NCI-H2227 (cell line): Measurements from ENCODE around the gene POMT2.

ENCODE experiments used
- DNase-seq: peaks from one replicate; lab custom pipeline; 2025; ENCODE audit not compliant: unreplicated experiment; lab: John Stamatoyannopoulos, UW

The POMT2 gene

GRCh38 chr14:77268989-77269600 lies 51.6 kb downstream of the POMT2 start:
- DNase-seq, result no peak

- no peak for DNase-seq
These were observed 52.6 kb downstream of the POMT2 start for GRCh38 chr14:77267937-77268699.

GRCh38 chr14:77266336-77266735 lies 54.3 kb downstream of the POMT2 start:
- no peak for DNase-seq

GRCh38 chr14:77265561-77266335 lies 54.9 kb downstream of the POMT2 start:
- DNase-seq, result no peak

GRCh38 chr14:77265187-77265515 lies 55.5 kb downstream of the POMT2 start:
- no peak for DNase-seq

- no peak for DNase-seq
These were observed 56.1 kb downstream of the POMT2 start for GRCh38 chr14:77264466-77265186.

- DNase-seq, result no peak
These were observed 60.1 kb downstream of the POMT2 start for GRCh38 chr14:77260631-77261030.

GRCh38 chr14:77260199-77260598 lies 60.5 kb downstream of the POMT2 start:
- DNase-seq, result no peak

- no peak for DNase-seq
These were observed 61.5 kb downstream of the POMT2 start for GRCh38 chr14:77259025-77259715.

GRCh38 chr14:77258566-77258965 lies 62.1 kb downstream of the POMT2 start:
- no peak for DNase-seq

GRCh38 chr14:77257700-77258099 lies 63.0 kb downstream of the POMT2 start:
- no peak for DNase-seq

- no peak for DNase-seq
These were observed 64.0 kb downstream of the POMT2 start for GRCh38 chr14:77256694-77257093.

GRCh38 chr14:77253333-77254190 lies 67.1 kb downstream of the POMT2 start:
- no peak for DNase-seq

- DNase-seq, result no peak
These were observed 68.8 kb downstream of the POMT2 start for GRCh38 chr14:77251870-77252269.

GRCh38 chr14:77250927-77251326 lies 69.8 kb downstream of the POMT2 start:
- DNase-seq, result no peak

- DNase-seq, result no peak
These were observed 71.4 kb downstream of the POMT2 start for GRCh38 chr14:77249286-77249685.

GRCh38 chr14:77248666-77249065 lies 72.0 kb downstream of the POMT2 start:
- DNase-seq, result no peak

- no peak for DNase-seq
These were observed 73.9 kb downstream of the POMT2 start for GRCh38 chr14:77246784-77247183.

GRCh38 chr14:77245820-77246219 lies 74.9 kb downstream of the POMT2 start:
- DNase-seq, result no peak

- no peak for DNase-seq
These were observed 76.8 kb downstream of the POMT2 start for GRCh38 chr14:77243853-77244252.
